ENCODE data around the gene SLC7A5.
"Not testable (repeated sequence)": the region's sequence is repeated elsewhere in the genome, so short reads cannot be mapped to it uniquely, and the experiment has no call there.

The SLC7A5 gene

DNA sequence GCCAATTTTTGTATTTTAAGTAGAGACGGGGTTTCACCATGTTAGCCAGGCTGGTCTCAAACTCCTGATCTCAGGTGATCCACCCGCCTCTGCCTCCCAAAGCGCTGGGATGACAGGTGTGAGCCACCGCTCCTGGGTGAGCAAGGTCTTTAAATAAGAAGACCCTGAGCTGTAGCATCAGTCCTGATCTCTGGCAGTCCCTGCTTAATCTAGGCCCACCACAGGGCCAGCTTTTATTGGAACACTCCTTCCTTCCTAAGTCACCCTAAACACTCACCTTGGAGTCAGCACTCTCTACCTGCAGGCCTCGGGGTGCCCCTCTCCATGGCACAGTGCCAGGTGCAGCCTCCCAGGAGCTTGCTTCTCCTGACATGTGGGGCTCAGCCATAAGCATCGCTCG lies 36.2 kb upstream of the SLC7A5 start:
- H3K4me3 ChIP-seq (ENCODE audit: low read depth, low read length); H3K9me3 ChIP-seq (ENCODE audit: control insufficient read depth, insufficient read depth, low read depth, low read length); H3K4me1 ChIP-seq (ENCODE audit: control insufficient read depth, insufficient read depth, low read length); POLR2A ChIA-PET; H3K36me3 ChIP-seq (ENCODE audit: control insufficient read depth in 2 of 2, insufficient read depth in 1 of 2, low read length in 2 of 2); H3K27ac ChIP-seq (ENCODE audit: extremely low read depth, low read depth, low read length): not testable (repeated sequence)
- CTCF ChIA-PET, result interaction anchor here (0.7 to 1.6 kb wide), 4 partner anchors 34 to 117 kb away, joined by 3 to 5 read pairs (median 4); no protein-coding TSS in a partner anchor
- peak; percentile 90 for TF ChIP-seq ZNF10 (tag by site-specific recombination; IDR thresholded peaks at IDR 0.05)

DNA sequence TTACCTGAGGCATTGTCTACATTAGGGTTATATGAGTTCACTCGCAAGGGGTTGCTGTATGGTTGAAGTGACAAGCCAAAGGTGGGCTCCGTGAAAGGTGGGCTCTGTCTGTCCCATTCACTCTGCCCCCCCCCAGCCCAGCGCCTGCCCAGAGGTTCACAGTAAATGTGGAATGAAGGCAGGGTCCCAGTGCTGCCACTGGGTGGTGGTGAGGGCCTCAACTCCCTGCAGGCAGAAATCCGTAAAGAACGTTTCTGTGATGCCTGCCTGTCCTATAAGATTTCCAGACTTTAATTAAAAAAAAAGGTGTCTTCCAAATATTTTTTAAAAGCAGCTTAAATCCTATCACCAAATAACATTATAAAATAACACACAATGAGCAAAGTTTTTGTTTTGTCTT lies 35.7 kb upstream of the SLC7A5 start:
- H3K4me1 ChIP-seq (ENCODE audit: control insufficient read depth, insufficient read depth, low read length); H3K27ac ChIP-seq (ENCODE audit: extremely low read depth, low read depth, low read length); H3K4me3 ChIP-seq (ENCODE audit: low read depth, low read length); POLR2A ChIA-PET; H3K36me3 ChIP-seq (ENCODE audit: control insufficient read depth in 2 of 2, insufficient read depth in 1 of 2, low read length in 2 of 2); H3K9me3 ChIP-seq (ENCODE audit: control insufficient read depth, insufficient read depth, low read depth, low read length): not testable (repeated sequence)
- CTCF ChIA-PET, result interaction anchor here (1.0 to 1.6 kb wide), 2 partner anchors 34 to 55 kb away, joined by 4 to 5 read pairs; no protein-coding TSS in a partner anchor

DNA sequence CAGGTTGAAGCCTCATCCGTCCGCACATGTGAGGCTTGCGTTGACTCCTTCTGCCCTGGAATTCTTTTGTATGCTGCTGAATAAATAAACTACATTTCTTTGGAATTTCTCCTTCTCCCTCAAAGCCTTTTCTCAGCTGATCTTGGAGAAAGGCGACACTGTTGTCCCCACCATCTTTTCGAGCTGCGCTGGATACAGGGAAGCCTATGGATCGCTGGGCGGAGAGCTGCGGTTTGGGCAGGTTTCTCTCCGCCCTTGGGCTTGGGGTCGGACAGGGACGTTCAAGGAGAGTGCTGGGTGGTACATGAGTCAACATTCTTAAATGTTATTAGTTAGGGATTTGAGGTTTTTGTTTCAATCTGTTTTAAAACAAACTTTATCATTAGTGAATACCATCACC lies 31.2 kb upstream of the SLC7A5 start:
- H3K4me1 ChIP-seq (ENCODE audit: control insufficient read depth, insufficient read depth, low read length); H3K36me3 ChIP-seq (ENCODE audit: control insufficient read depth in 2 of 2, insufficient read depth in 1 of 2, low read length in 2 of 2); H3K9me3 ChIP-seq (ENCODE audit: control insufficient read depth, insufficient read depth, low read depth, low read length); H3K27ac ChIP-seq (ENCODE audit: extremely low read depth, low read depth, low read length); H3K4me3 ChIP-seq (ENCODE audit: low read depth, low read length): not testable (repeated sequence)
- POLR2A ChIA-PET, result interaction anchor here (0.6 kb wide), 1 partner anchor 51 kb away, joined by 4 read pairs; the partner anchor contains the start of gene BANP
- CTCF ChIA-PET, result interaction anchor here (0.5 kb wide), 1 partner anchor 478 kb away, joined by 3 read pairs; no protein-coding TSS in a partner anchor

DNA sequence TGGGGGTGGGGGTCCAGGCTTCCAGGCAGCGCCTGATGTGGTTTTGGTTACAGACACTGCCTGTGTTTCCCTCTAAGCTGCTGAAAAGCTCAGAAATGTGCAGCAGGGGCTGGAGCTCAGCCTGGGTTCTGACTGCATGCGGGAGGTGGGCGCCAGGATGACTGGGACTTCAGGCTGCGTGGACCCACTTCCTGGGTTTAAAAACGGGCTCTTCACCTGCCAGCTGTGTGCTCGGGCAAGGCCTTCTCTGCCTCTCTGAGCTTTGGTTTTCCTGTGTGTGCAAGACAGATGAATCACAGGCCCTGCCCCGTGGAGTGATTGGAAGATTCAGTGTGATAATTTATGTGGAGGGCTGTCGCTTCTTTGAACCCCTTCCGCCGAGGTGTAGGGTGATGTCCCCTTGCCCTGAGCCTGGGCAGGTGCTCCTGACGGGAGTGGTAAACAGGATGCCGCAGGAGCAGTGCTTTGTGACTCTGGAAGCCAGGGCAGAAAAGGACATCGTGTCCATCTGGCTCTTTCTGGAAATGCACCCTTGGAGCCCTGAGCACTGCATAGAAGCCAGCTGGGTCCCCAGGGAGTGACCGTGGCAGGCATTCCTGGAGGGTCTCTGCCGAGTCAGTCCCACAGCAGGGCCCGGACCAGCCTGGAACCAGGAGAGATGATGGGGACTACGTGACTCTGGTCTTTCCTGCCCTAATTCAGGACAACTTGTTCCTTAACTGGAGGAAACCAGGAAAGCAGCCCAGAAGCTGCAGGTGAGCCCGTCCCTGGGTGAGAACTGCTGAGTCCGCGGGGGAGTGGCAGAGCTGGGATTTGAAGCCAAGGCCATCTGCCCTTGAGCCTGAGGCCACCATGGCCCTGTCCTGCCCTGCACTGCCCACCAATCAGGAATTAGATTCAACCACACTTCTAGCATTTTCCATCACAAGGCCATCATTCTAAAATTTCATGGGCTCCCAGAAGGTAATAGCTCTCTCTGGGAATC lies 28.5 kb upstream of the SLC7A5 start:
- POLR2A ChIA-PET, result no interaction called here
- CTCF ChIA-PET, result no interaction called here
- Histone ChIP-seq H3K9me3 (ENCODE audit: control insufficient read depth, insufficient read depth, low read depth, low read length) (no peaks in the 10 kb centered on the region), H3K27ac (ENCODE audit: extremely low read depth, low read depth, low read length) (no peak overlapping the region), H3K36me3 (ENCODE audit: control insufficient read depth in 2 of 2, insufficient read depth in 1 of 2, low read length in 2 of 2) (no peaks in the 10 kb centered on the region), H3K4me3 (ENCODE audit: low read depth, low read length) (no peak overlapping the region), H3K4me1 (ENCODE audit: control insufficient read depth, insufficient read depth, low read length) (no peaks in the 10 kb centered on the region)
- no peak for TF ChIP-seq ZNF843 (tag by site-specific recombination; IDR thresholded peaks at IDR 0.05)
- no peak for TF ChIP-seq ZNF223 (tag by site-specific recombination; IDR thresholded peaks at IDR 0.05)
- no peak for TF ChIP-seq ZSCAN16 (tag by site-specific recombination; IDR thresholded peaks at IDR 0.05)
- TF ChIP-seq ZNF600 (tag by site-specific recombination; IDR thresholded peaks at IDR 0.05), result no peak
- TF ChIP-seq KLF8 (tag by site-specific recombination; IDR thresholded peaks at IDR 0.05), result no peak
- TF ChIP-seq, protein P1, sequence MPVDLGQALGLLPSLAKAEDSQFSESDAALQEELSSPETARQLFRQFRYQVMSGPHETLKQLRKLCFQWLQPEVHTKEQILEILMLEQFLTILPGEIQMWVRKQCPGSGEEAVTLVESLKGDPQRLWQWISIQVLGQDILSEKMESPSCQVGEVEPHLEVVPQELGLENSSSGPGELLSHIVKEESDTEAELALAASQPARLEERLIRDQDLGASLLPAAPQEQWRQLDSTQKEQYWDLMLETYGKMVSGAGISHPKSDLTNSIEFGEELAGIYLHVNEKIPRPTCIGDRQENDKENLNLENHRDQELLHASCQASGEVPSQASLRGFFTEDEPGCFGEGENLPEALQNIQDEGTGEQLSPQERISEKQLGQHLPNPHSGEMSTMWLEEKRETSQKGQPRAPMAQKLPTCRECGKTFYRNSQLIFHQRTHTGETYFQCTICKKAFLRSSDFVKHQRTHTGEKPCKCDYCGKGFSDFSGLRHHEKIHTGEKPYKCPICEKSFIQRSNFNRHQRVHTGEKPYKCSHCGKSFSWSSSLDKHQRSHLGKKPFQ (tag by site-specific recombination; IDR thresholded peaks at IDR 0.05), result no peak
- no peak for TF ChIP-seq ZBTB20 (tag by site-specific recombination; IDR thresholded peaks at IDR 0.05)
- no peak for TF ChIP-seq TCF7L2 (IDR thresholded peaks at IDR 0.05; ENCODE audit: borderline replicate concordance, low read depth, low read length)
- no peak for TF ChIP-seq RBAK (tag by site-specific recombination; IDR thresholded peaks at IDR 0.05)
- TF ChIP-seq ZSCAN23 (tag by site-specific recombination; IDR thresholded peaks at IDR 0.05), result no peak
- TF ChIP-seq ZNF654 (tag by site-specific recombination; IDR thresholded peaks at IDR 0.05; ENCODE audit: low read depth), result no peak
- TF ChIP-seq YY1 (tag by site-specific recombination; IDR thresholded peaks at IDR 0.05), result no peak
